Effector memory CD8-positive, alpha-beta T cell (primary cell): ENCODE data around the gene FRMD5.

Experiments used
- ATAC-seq: fragments of 150-1000 bp; cut with Tn5 transposase; replicated peaks from 2 replicates; pipeline ENCODE4 v1.10.0; 2021; ENCODE audit warnings: mild to moderate bottlenecking, moderate library complexity
- DNase-seq, 3 experiments: peaks; one replicate each; pipeline ENCODE4 v3.0.0; 2021
- H3K27ac Mint-ChIP-seq, 2 donors: one replicate each; pipeline ENCODE4 v1.8.0; 2022; ENCODE audit warnings: mild to moderate bottlenecking in 2 of 2, mixed read lengths in 2 of 2, moderate library complexity in 2 of 2
- H3K27me3 Mint-ChIP-seq, 2 donors: one replicate each; pipeline ENCODE4 v1.8.0; 2022; ENCODE audit warnings: mixed read lengths in 2 of 2
- H3K36me3 Mint-ChIP-seq: one replicate; pipeline ENCODE4 v1.8.0; 2022; ENCODE audit warnings: mild to moderate bottlenecking, moderate library complexity, mixed read lengths; ENCODE audit not compliant: insufficient read depth
- H3K4me1 Mint-ChIP-seq, 2 donors: one replicate each; pipeline ENCODE4 v1.8.0; 2022; ENCODE audit warnings: low read depth in 2 of 2, mixed read lengths in 2 of 2
- H3K4me3 Mint-ChIP-seq, 2 donors: one replicate each; pipeline ENCODE4 v1.8.0; 2022; ENCODE audit warnings: mild to moderate bottlenecking in 2 of 2, mixed read lengths in 2 of 2, moderate library complexity in 2 of 2
- H3K9me3 Mint-ChIP-seq, 2 donors: one replicate each; pipeline ENCODE4 v1.8.0; 2022; ENCODE audit warnings: mixed read lengths in 2 of 2

Gene FRMD5

GRCh38 chr15:43931119-43931518, 264.0 kb downstream of the FRMD5 start:
- Mint-ChIP-seq H3K4me1 (no peaks in the 10 kb centered on the region), H3K27ac (no peak overlapping the region), H3K36me3 (no peaks in the 10 kb centered on the region), H3K27me3 (peaks cover 33 to 61% of the 10 kb centered on the region in 2 donors), H3K4me3 (no peak overlapping the region), H3K9me3 (no peaks in the 10 kb centered on the region)
- DNase-seq, result no peak
- ATAC-seq, result no peak

GRCh38 chr15:43930556-43930955, 264.5 kb downstream of the FRMD5 start:
- Mint-ChIP-seq H3K4me3 (no peak overlapping the region), H3K27me3 (peaks cover 32 to 55% of the 10 kb centered on the region in 2 donors), H3K4me1 (no peaks in the 10 kb centered on the region), H3K9me3 (no peaks in the 10 kb centered on the region), H3K36me3 (no peaks in the 10 kb centered on the region), H3K27ac (no peak overlapping the region)
- no peak for ATAC-seq
- DNase-seq, result no peak

GRCh38 chr15:43930079-43930478, 265.0 kb downstream of the FRMD5 start:
- ATAC-seq (no peak), DNase-seq (no peak)
- Mint-ChIP-seq H3K4me1 (no peaks in the 10 kb centered on the region), H3K9me3 (no peaks in the 10 kb centered on the region), H3K27me3 (peaks cover 27 to 51% of the 10 kb centered on the region in 2 donors), H3K4me3 (no peak overlapping the region), H3K27ac (no peak overlapping the region), H3K36me3 (no peaks in the 10 kb centered on the region)

- Mint-ChIP-seq H3K4me3 (no peak overlapping the region), H3K27me3 (peaks cover 13 to 31% of the 10 kb centered on the region in 2 donors), H3K9me3 (no peaks in the 10 kb centered on the region), H3K27ac (no peak overlapping the region), H3K4me1 (no peaks in the 10 kb centered on the region), H3K36me3 (no peaks in the 10 kb centered on the region)
- DNase-seq, result no peak
- ATAC-seq, result no peak
These were observed 266.9 kb downstream of the FRMD5 start for GRCh38 chr15:43928152-43928551.

GRCh38 chr15:43927203-43927602, 267.9 kb downstream of the FRMD5 start:
- ATAC-seq (no peak), DNase-seq (no peak)
- Mint-ChIP-seq H3K4me3 (no peak overlapping the region), H3K36me3 (no peaks in the 10 kb centered on the region), H3K27me3 (peaks cover 6 to 22% of the 10 kb centered on the region in 2 donors), H3K9me3 (no peaks in the 10 kb centered on the region), H3K27ac (no peak overlapping the region), H3K4me1 (no peaks in the 10 kb centered on the region)

- Mint-ChIP-seq H3K36me3 (no peaks in the 10 kb centered on the region), H3K9me3 (no peaks in the 10 kb centered on the region), H3K27ac (no peak overlapping the region), H3K27me3 (peaks cover 0 to 6% of the 10 kb centered on the region in 2 donors), H3K4me1 (no peaks in the 10 kb centered on the region), H3K4me3 (no peak overlapping the region)
- ATAC-seq (no peak), DNase-seq (no peak)
These were observed 271.5 kb downstream of the FRMD5 start for GRCh38 chr15:43923553-43923952.

- ATAC-seq (no peak), DNase-seq (no peak)
- Mint-ChIP-seq H3K27ac (no peak overlapping the region), H3K4me1 (no peaks in the 10 kb centered on the region), H3K27me3 (peaks cover 0 to 7% of the 10 kb centered on the region in 2 donors), H3K36me3 (no peaks in the 10 kb centered on the region), H3K9me3 (no peaks in the 10 kb centered on the region), H3K4me3 (no peak overlapping the region)
These were observed 273.1 kb downstream of the FRMD5 start for GRCh38 chr15:43922021-43922420.

GRCh38 chr15:43920815-43921214, 274.3 kb downstream of the FRMD5 start:
- H3K36me3 Mint-ChIP-seq, result no peaks in the 10 kb centered on the region
- no peak for ATAC-seq
- no peaks in the 10 kb centered on the region for H3K4me1 Mint-ChIP-seq
- H3K9me3 Mint-ChIP-seq, result no peaks in the 10 kb centered on the region
- DNase-seq, result no peak
- no peak overlapping the region for H3K4me3 Mint-ChIP-seq
- peaks cover 3 to 6% of the 10 kb centered on the region in 2 donors for H3K27me3 Mint-ChIP-seq
- H3K27ac Mint-ChIP-seq, result no peak overlapping the region

- H3K27me3 Mint-ChIP-seq, result peaks cover 6 to 8% of the 10 kb centered on the region in 2 donors
- ATAC-seq (no peak), DNase-seq (no peak)
- no peaks in the 10 kb centered on the region for H3K9me3 Mint-ChIP-seq
- no peak overlapping the region for H3K4me3 Mint-ChIP-seq
- H3K27ac Mint-ChIP-seq, result no peak overlapping the region
- H3K4me1 Mint-ChIP-seq, result no peaks in the 10 kb centered on the region
- H3K36me3 Mint-ChIP-seq, result no peaks in the 10 kb centered on the region
These were observed 274.8 kb downstream of the FRMD5 start for GRCh38 chr15:43920254-43920600.

GRCh38 chr15:43919540-43920253, 275.4 kb downstream of the FRMD5 start:
- H3K27ac Mint-ChIP-seq, result no peak overlapping the region
- no peak overlapping the region for H3K4me3 Mint-ChIP-seq
- no peak for ATAC-seq
- no peaks in the 10 kb centered on the region for H3K36me3 Mint-ChIP-seq
- no peaks in the 10 kb centered on the region for H3K4me1 Mint-ChIP-seq
- no peak for DNase-seq
- no peaks in the 10 kb centered on the region for H3K9me3 Mint-ChIP-seq
- peaks cover 6 to 8% of the 10 kb centered on the region in 2 donors for H3K27me3 Mint-ChIP-seq

- Mint-ChIP-seq H3K27me3 (peaks cover 6 to 8% of the 10 kb centered on the region in 2 donors), H3K4me3 (no peak overlapping the region), H3K9me3 (no peaks in the 10 kb centered on the region), H3K4me1 (no peaks in the 10 kb centered on the region), H3K27ac (no peak overlapping the region), H3K36me3 (no peaks in the 10 kb centered on the region)
- DNase-seq (no peak), ATAC-seq (no peak)
These were observed 276.4 kb downstream of the FRMD5 start for GRCh38 chr15:43918717-43919116.

GRCh38 chr15:43916326-43916660, 278.8 kb downstream of the FRMD5 start:
- Mint-ChIP-seq H3K27me3 (peaks cover 8 to 13% of the 10 kb centered on the region in 2 donors), H3K4me3 (no peak overlapping the region), H3K27ac (no peak overlapping the region), H3K9me3 (no peaks in the 10 kb centered on the region), H3K36me3 (no peaks in the 10 kb centered on the region), H3K4me1 (no peaks in the 10 kb centered on the region)
- ATAC-seq (no peak), DNase-seq (no peak)

GRCh38 chr15:43915631-43916325, 279.3 kb downstream of the FRMD5 start:
- H3K27ac Mint-ChIP-seq, result no peak overlapping the region

GRCh38 chr15:43913941-43914340, 281.1 kb downstream of the FRMD5 start:
- H3K36me3 Mint-ChIP-seq, result no peaks in the 10 kb centered on the region
- ATAC-seq (no peak), DNase-seq (no peak)
- H3K4me3 Mint-ChIP-seq, result no peak overlapping the region
- no peaks in the 10 kb centered on the region for H3K9me3 Mint-ChIP-seq
- H3K27ac Mint-ChIP-seq, result no peak overlapping the region
- H3K4me1 Mint-ChIP-seq, result no peaks in the 10 kb centered on the region
- peaks cover 8 to 13% of the 10 kb centered on the region in 2 donors for H3K27me3 Mint-ChIP-seq

More at GRCh38 chr15:43915631-43916325, 279.3 kb downstream of the FRMD5 start:
- peaks cover 8 to 13% of the 10 kb centered on the region in 2 donors for H3K27me3 Mint-ChIP-seq
- no peak for ATAC-seq
- no peak overlapping the region for H3K4me3 Mint-ChIP-seq
- no peaks in the 10 kb centered on the region for H3K9me3 Mint-ChIP-seq
- no peak for DNase-seq
- no peaks in the 10 kb centered on the region for H3K36me3 Mint-ChIP-seq
- H3K4me1 Mint-ChIP-seq, result no peaks in the 10 kb centered on the region
